NCI-H748 (cell line): ENCODE results near the gene IRS2.
A peak's percentile ranks its signal among the peaks of the same experiment; 100 is the strongest.
"Not testable (repeated sequence)": the region's sequence is repeated elsewhere in the genome, so short reads cannot be mapped to it uniquely, and the experiment has no call there.

Source experiments
- DNase-seq: peaks from one replicate; lab custom pipeline; 2025; ENCODE audit not compliant: unreplicated experiment; lab: John Stamatoyannopoulos, UW

The IRS2 gene

DNA sequence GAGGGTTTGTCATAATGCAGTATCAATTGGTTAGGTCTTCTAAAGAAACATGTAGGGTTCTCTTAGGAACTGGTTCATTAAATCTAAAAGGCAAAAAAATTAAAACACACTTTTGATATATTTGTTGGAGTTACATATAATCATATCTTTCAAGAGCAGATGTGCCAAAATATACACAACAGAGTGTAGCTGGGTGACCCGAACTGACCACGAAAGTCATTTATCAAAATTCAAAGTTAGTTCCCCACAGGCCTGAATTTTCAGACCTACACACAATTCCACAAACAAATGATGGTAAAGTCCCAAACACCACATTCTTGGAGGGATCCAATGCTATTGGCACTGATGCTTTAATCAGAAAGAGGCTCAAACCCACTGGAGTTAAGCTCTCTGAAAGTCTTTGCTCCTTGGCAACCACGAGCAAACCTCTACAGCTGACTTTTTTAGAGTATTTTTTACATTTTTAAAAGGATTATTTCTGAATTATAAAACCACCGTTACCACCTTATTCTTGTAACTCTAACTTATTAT, 50.9 kb downstream of the IRS2 start:
- no peak for DNase-seq

DNA sequence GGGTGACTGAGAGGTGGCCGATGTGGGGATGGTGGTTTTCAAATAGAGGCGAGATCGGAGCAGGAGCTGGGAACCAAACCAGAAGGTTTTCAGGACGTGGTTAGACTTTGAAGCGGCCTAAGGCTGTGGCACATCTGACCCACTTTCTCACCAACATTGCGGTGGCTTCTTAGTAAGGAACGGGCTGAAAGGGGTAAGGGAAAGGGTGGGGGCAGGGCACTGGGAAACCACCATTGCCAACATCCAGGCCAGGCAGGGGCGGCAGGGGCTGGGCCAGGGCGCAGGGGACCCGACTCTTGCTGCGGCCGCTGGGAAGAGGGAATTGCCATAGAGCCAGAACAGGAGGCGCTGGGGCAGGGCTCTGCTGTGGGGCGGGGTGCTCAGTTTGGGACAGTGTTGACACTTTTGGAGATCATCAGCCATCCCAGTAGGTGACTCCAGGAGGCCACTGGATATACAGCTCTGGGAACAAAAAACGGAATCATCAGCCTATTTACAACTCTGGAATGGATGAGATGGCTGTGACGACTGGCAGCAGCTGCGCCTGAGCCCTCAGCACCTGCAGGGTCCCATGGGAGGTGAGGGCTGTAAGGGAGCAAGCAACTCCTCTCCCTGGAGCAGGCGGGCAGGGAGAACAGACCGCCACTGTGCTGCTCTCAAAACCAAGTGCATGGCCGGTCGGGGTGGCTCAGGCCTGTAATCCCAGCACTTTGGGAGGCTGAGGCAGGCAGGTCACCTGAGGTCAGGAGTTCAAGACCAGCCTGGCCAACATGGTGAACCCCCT, 52.2 kb downstream of the IRS2 start:
- no peak for DNase-seq

- no peak for DNase-seq
These were observed 52.8 kb downstream of the IRS2 start for GRCh38 chr13:109733550-109733949.

GRCh38 chr13:109732470-109733170, 53.8 kb downstream of the IRS2 start:
- DNase-seq, result not testable (repeated sequence)

GRCh38 chr13:109730812-109731335, 55.5 kb downstream of the IRS2 start:
- DNase-seq, result no peak

DNA sequence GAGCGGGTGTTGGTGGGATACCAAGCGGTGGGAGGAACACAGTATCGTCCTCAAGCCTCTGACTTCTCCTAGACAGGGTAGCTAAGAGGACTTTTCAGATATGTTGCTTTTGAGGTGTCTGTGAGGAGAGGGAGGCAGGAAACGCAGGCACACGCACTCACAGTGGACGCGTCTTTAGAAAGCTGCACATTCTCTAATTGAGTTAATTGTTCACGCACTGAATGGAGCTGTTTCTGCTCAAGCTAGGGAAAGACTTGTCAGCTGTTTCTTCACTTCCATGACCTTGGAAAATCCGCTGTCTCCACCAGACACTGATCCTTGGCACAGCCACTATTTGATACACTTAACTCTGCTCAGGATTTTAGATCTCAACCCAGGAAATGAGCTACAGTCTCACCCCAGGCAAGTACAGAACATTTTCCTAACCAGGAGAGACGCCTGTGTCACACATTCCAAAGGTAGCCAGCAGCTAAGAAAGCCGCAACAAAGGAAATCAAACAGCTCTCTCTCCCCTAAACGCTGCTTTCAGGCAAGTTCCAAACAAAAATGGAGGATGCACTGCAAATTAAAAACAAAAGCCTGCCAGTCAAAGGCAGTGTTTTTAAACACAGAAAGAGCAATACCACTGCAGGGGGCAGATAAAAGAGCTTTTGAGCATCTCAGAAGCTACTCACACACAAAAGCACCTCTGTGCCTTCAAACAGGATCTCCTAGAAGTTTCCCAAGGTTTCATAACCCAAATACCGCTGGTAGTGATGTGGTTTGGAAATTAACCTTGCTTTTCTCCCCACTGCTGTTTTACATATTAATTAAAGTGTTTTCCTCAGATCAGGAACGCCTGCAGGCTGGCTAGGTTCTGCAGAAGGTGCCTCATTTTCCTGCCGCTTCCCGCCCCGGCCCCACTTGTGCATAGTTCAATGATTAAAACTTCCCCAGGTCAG, 57.3 kb downstream of the IRS2 start:
- DNase-seq, result peak; percentile 18

GRCh38 chr13:109728061-109728460, 58.3 kb downstream of the IRS2 start:
- no peak for DNase-seq

- DNase-seq, result no peak
These were observed 59.1 kb downstream of the IRS2 start for GRCh38 chr13:109727251-109727650.

- DNase-seq, result no peak
These were observed 60.3 kb downstream of the IRS2 start for GRCh38 chr13:109725995-109726637.

- DNase-seq, result no peak
These were observed 61.1 kb downstream of the IRS2 start for GRCh38 chr13:109725297-109725696.

- peak; percentile 51 for DNase-seq
These were observed 61.8 kb downstream of the IRS2 start for GRCh38 chr13:109724603-109725002.

- no peak for DNase-seq
These were observed 63.3 kb downstream of the IRS2 start for GRCh38 chr13:109723046-109723445.

DNA sequence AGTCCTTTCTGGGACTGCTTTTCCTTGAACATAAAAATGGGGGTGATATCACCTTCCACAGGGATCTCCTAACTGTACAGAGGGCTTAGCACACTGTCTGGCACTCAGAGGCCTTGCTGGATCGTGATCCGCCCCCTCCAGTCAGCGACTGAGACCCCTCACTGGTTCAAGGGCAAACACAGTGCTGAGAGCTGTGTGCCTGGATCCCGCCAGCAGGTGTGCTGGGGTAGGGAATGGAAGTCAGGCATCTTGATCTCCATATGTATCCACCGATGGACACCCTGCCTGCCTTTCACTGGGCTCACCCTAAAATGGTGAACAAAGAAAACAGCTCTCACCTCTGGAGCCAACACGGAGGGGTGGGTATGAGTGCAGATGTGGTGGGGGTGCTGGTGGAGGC, 64.3 kb downstream of the IRS2 start:
- no peak for DNase-seq

DNA sequence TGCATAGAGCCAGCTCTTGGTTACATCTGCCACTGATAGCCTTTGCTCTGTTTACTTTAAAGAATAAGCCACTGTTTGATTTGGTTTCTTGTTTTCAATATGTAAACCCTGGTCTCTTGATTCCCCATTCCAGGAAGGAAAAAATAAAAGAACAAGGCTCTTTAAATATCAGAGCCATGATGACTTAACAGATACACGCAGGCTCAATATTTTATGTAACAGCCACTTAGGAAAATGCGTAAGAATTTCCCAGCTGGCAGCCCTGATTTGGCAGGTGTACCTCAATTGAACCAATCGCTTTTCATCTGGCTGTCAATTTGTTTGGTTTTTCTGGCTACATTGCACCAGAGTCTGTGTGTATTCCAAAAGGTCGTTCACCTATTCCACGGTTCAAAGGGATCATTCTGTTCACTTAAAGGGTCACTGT, 65.6 kb downstream of the IRS2 start:
- DNase-seq, result peak; percentile 92

GRCh38 chr13:109719962-109720646, 66.3 kb downstream of the IRS2 start:
- DNase-seq, result peak; percentile 45

DNA sequence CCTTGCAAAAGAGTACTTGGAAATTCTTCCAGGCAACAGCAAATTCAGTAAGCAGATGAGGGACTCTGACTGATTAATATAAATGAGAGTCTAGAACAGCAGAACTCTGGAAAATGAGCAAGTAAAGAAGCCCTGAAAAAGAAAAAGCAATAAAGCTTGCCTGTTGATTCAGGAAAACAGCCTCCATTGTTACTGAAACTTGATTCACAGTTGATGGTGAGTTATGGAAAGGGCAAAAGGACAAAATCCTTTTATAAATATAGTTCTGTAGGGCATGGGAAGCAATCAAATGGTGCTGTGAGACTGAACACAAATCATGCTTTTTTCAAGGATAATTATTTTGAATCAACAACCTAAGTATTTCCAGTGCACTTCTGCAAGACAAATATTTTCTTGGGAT, 67.7 kb downstream of the IRS2 start:
- no peak for DNase-seq

DNA sequence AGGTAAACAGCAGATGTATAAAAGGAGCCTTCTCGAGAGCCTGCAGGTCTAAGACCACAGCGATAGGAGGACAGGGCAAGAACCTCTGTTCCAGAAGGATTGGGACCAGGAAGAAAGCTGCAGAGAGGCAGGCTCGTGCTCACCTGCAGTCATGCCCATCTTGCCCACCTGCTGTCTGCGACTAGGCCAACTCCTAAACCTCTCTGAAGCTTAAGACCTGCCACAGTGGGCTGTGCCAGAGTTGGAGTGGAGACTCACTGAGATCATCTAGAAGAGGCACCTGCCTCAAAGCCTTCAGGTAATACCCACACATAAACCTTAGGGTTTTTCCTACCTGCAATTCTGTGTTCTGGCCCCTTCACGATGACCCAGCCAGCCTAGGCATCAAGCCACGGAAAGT, 68.7 kb downstream of the IRS2 start:
- DNase-seq, result no peak

GRCh38 chr13:109715902-109716301, 70.5 kb downstream of the IRS2 start:
- no peak for DNase-seq

GRCh38 chr13:109713681-109714080, 72.7 kb downstream of the IRS2 start:
- no peak for DNase-seq
